Measurements from ENCODE around the gene OR6C6. TPM values are rescaled to one million over a fixed set of nuclear protein-coding genes. Genes with fewer than 3 reads are reported as not detected.

The OR6C6 gene
- polyA plus RNA-seq, 1 donor (not counting 4 experiments of a cell fraction or from before 2014, with no cell fraction given) = not detected

- Histone ChIP-seq H3K4me3 (ENCODE audit: control insufficient read depth in 2 of 3, extremely low read depth in 1 of 3, insufficient read depth in 2 of 3, low read depth in 1 of 3, low read length in 3 of 3) (no peak overlapping the region), H3K4me2 (ENCODE audit: control insufficient read depth, extremely low read depth, insufficient read depth, low read depth, low read length) (no peak overlapping the region), H3K9me3 (ENCODE audit: control insufficient read depth, low read depth, low read length) (no peaks in the 10 kb centered on the region), H3K9me1 (ENCODE audit: control insufficient read depth, extremely low read depth, insufficient read depth, low read length) (no peaks in the 10 kb centered on the region), H3K36me3 (ENCODE audit: control insufficient read depth in 2 of 2, extremely low read depth in 1 of 2, insufficient read depth in 2 of 2, low read length in 2 of 2) (no peaks in the 10 kb centered on the region), H3K4me1 (ENCODE audit: control insufficient read depth, extremely low read depth, insufficient read depth, low read length) (no peaks in the 10 kb centered on the region), H3K79me2 (ENCODE audit: control insufficient read depth, insufficient read depth, low read length) (no peaks in the 10 kb centered on the region), H3K27ac (ENCODE audit: control insufficient read depth, insufficient read depth, low read length) (no peak overlapping the region), H3K27me3 (ENCODE audit: control insufficient read depth, extremely low read depth, insufficient read depth, low read length) (no peaks in the 10 kb centered on the region), H2AFZ (ENCODE audit: control insufficient read depth, low read length) (no peak overlapping the region), H3K9ac (ENCODE audit: control insufficient read depth, extremely low read depth, insufficient read depth, low read length) (no peak overlapping the region), H4K20me1 (ENCODE audit: control insufficient read depth, extremely low read depth, insufficient read depth, low read length) (no peaks in the 10 kb centered on the region)
- FAIRE-seq = no peak
- no peak for TF ChIP-seq EZH2 (IDR thresholded peaks at IDR 0.05; ENCODE audit: low read length)
- no peak for TF ChIP-seq CTCF (optimal IDR thresholded peaks at IDR 0.05 in 1 of 3, IDR thresholded peaks at IDR 0.05 in 1 of 3, conservative IDR thresholded peaks at IDR 0.05 in 1 of 3; ENCODE audit: extremely low read depth in 1 of 3, insufficient read depth in 2 of 3, low read length in 3 of 3)
- dilution Hi-C loops (cut with MboI; ENCODE audit: extremely low pct_ligation_motif_present, low sequenced_read_pairs) = no loop called here
- DNase-seq (ENCODE audit: low read depth, low spot score) = no peak
Observed at GRCh38 chr12:55256831-55257230, 39.5 kb downstream of the OR6C6 start.

DNA sequence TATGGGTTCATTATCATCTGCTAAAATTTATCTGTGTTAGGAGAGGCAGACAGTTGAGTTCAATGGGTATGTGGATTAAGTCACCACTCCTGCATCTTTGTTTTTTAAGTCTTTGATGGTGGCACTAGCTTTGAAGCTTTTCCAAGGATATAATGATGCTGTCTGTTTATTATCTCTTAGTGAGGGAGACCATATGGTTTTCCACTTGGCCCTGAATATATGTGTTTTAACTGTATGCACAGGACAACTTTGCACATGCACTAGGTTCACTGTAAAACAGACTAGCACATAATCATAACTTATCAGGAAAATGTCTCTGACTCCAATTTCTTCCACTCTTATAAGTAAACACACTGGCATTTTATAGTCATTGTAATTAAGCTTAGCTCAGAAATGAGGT is 43.1 kb downstream of the OR6C6 start:
- Histone ChIP-seq H3K27ac (ENCODE audit: control insufficient read depth, insufficient read depth, low read length) (no peak overlapping the region), H3K27me3 (ENCODE audit: control insufficient read depth, extremely low read depth, insufficient read depth, low read length) (no peaks in the 10 kb centered on the region), H3K4me2 (ENCODE audit: control insufficient read depth, extremely low read depth, insufficient read depth, low read depth, low read length) (no peak overlapping the region), H3K9ac (ENCODE audit: control insufficient read depth, extremely low read depth, insufficient read depth, low read length) (no peak overlapping the region), H3K36me3 (ENCODE audit: control insufficient read depth in 2 of 2, extremely low read depth in 1 of 2, insufficient read depth in 2 of 2, low read length in 2 of 2) (no peaks in the 10 kb centered on the region), H2AFZ (ENCODE audit: control insufficient read depth, low read length) (no peak overlapping the region), H3K4me3 (ENCODE audit: control insufficient read depth in 2 of 3, extremely low read depth in 1 of 3, insufficient read depth in 2 of 3, low read depth in 1 of 3, low read length in 3 of 3) (no peak overlapping the region), H3K9me3 (ENCODE audit: control insufficient read depth, low read depth, low read length) (no peaks in the 10 kb centered on the region), H3K9me1 (ENCODE audit: control insufficient read depth, extremely low read depth, insufficient read depth, low read length) (no peaks in the 10 kb centered on the region), H3K79me2 (ENCODE audit: control insufficient read depth, insufficient read depth, low read length) (no peaks in the 10 kb centered on the region), H3K4me1 (ENCODE audit: control insufficient read depth, extremely low read depth, insufficient read depth, low read length) (no peaks in the 10 kb centered on the region), H4K20me1 (ENCODE audit: control insufficient read depth, extremely low read depth, insufficient read depth, low read length) (no peaks in the 10 kb centered on the region)
- DNase-seq (ENCODE audit: low read depth, low spot score) (no peak), FAIRE-seq (no peak)
- TF ChIP-seq CTCF (optimal IDR thresholded peaks at IDR 0.05 in 1 of 3, IDR thresholded peaks at IDR 0.05 in 1 of 3, conservative IDR thresholded peaks at IDR 0.05 in 1 of 3; ENCODE audit: extremely low read depth in 1 of 3, insufficient read depth in 2 of 3, low read length in 3 of 3) (no peak), EZH2 (IDR thresholded peaks at IDR 0.05; ENCODE audit: low read length) (no peak)
- dilution Hi-C loops (cut with MboI; ENCODE audit: extremely low pct_ligation_motif_present, low sequenced_read_pairs) = no loop called here
